ENCODE measurements around the gene GLB1L.

GRCh38 chr2:219243291-219243761, 1.9 kb downstream of the GLB1L start:
- TF ChIP-seq CTCF (IDR thresholded peaks at IDR 0.05; ENCODE audit: poor library complexity) (no peak), EZH2 (IDR thresholded peaks at IDR 0.05; ENCODE audit: borderline replicate concordance) (no peak)

Data from hepatocyte (in vitro differentiated cells).